GM10847 (cell line): ENCODE results near the gene VPS26A.

Source experiments
- POLR2A ChIP-seq: IDR thresholded peaks from 2 replicates; pipeline ENCODE4 v1.6.1; 2011; ENCODE audit not compliant: insufficient read length; ENCODE audit errors: extremely low read depth

Gene VPS26A

GRCh38 chr10:69093933-69094332 is 30.0 kb upstream of the VPS26A start:
- no peak for TF ChIP-seq POLR2A

GRCh38 chr10:69096045-69096444 is 27.9 kb upstream of the VPS26A start:
- no peak for TF ChIP-seq POLR2A

GRCh38 chr10:69097729-69098128 is 26.2 kb upstream of the VPS26A start:
- no peak for TF ChIP-seq POLR2A

GRCh38 chr10:69100136-69100872 is 23.7 kb upstream of the VPS26A start:
- TF ChIP-seq POLR2A: no peak

- no peak for TF ChIP-seq POLR2A
These were observed 22.4 kb upstream of the VPS26A start for GRCh38 chr10:69101451-69102095.

GRCh38 chr10:69102440-69102839 is 21.5 kb upstream of the VPS26A start:
- no peak for TF ChIP-seq POLR2A

- no peak for TF ChIP-seq POLR2A
These were observed 20.2 kb upstream of the VPS26A start for GRCh38 chr10:69103784-69104183.

GRCh38 chr10:69104994-69105790 is 18.8 kb upstream of the VPS26A start:
- TF ChIP-seq POLR2A: no peak

- no peak for TF ChIP-seq POLR2A
These were observed 16.8 kb upstream of the VPS26A start for GRCh38 chr10:69107176-69107490.

- no peak for TF ChIP-seq POLR2A
These were observed 16.3 kb upstream of the VPS26A start for GRCh38 chr10:69107699-69108098.

- TF ChIP-seq POLR2A: no peak
These were observed 4.1 kb upstream of the VPS26A start for GRCh38 chr10:69119896-69120295.

GRCh38 chr10:69123306-69123746 is 652 bp upstream of the VPS26A start:
- no peak for TF ChIP-seq POLR2A

- TF ChIP-seq POLR2A: no peak
These were observed 738 bp downstream of the VPS26A start for GRCh38 chr10:69124563-69125268.

GRCh38 chr10:69125554-69125953 is 1.6 kb downstream of the VPS26A start:
- no peak for TF ChIP-seq POLR2A

GRCh38 chr10:69130251-69130650 is 6.3 kb downstream of the VPS26A start:
- no peak for TF ChIP-seq POLR2A

GRCh38 chr10:69139961-69140360 is 16.0 kb downstream of the VPS26A start:
- TF ChIP-seq POLR2A: no peak

- no peak for TF ChIP-seq POLR2A
These were observed 17.3 kb downstream of the VPS26A start for GRCh38 chr10:69141304-69141703.
